GM12878 (cell line): Measurements from ENCODE around the gene CRYGS. TPM values are rescaled to one million over a fixed set of nuclear protein-coding genes. Genes with fewer than 3 reads are reported as not detected.

Experiments used
- BCL3 ChIP-seq: IDR thresholded peaks from 2 replicates; pipeline ENCODE4 v1.6.1; 2011; ENCODE audit warnings: borderline replicate concordance, low read depth, mild to moderate bottlenecking, moderate library complexity, low read length; ENCODE audit not compliant: insufficient read depth, poor library complexity, severe bottlenecking
- CBX5 ChIP-seq: sonication (generic); IDR thresholded peaks from 2 replicates; pipeline ENCODE4 v1.6.1; 2016; ENCODE audit warnings: low read depth, moderate library complexity, mild to moderate bottlenecking, inconsistent platforms
- CTCF ChIP-seq, 3 experiments: IDR thresholded peaks in 2 of 3; conservative IDR thresholded peaks in 1 of 3; 2 replicates each; pipeline ENCODE4 v1.5.1; 2011; ENCODE audit warnings: low read depth in 3 of 3, low read length in 3 of 3, mild to moderate bottlenecking in 3 of 3, control low read depth in 2 of 3, moderate library complexity in 2 of 3, inconsistent platforms in 1 of 3, mixed read lengths in 1 of 3; ENCODE audit not compliant: control insufficient read depth in 2 of 3, insufficient read depth in 1 of 3; ENCODE audit errors: extremely low read depth in 1 of 3
- ELK1 ChIP-seq: IDR thresholded peaks from 2 replicates; pipeline ENCODE4 v1.6.1; 2012; ENCODE audit warnings: low read depth, low read length, improper control_type of control experiment
- GATAD2B ChIP-seq: fragments of 450-650 bp; conservative IDR thresholded peaks from 2 replicates; pipeline ENCODE4 v1.6.1; 2017; ENCODE audit warnings: low read depth, mild to moderate bottlenecking, moderate library complexity
- JUND ChIP-seq: IDR thresholded peaks from 2 replicates; pipeline ENCODE4 v1.6.1; 2012; ENCODE audit warnings: low read depth, mild to moderate bottlenecking, low read length, improper control_type of control experiment, moderate library complexity
- MTA2 ChIP-seq: fragments of 450-650 bp; IDR thresholded peaks from 2 replicates; pipeline ENCODE4 v1.6.1; 2016; ENCODE audit warnings: low read depth, mild to moderate bottlenecking, moderate library complexity
- MTA3 ChIP-seq: IDR thresholded peaks from 2 replicates; pipeline ENCODE4 v1.6.1; 2012; ENCODE audit warnings: low read length, inconsistent platforms, borderline replicate concordance
- NFIC ChIP-seq: IDR thresholded peaks from 2 replicates; pipeline ENCODE4 v1.6.1; 2012; ENCODE audit warnings: low read depth, mild to moderate bottlenecking, inconsistent platforms, low read length, moderate library complexity
- NR2C2 ChIP-seq: IDR thresholded peaks from 2 replicates; pipeline ENCODE4 v1.6.1; 2011; ENCODE audit warnings: borderline replicate concordance, low read depth; ENCODE audit not compliant: control insufficient read depth, insufficient read length
- PML ChIP-seq: IDR thresholded peaks from 2 replicates; pipeline ENCODE4 v1.6.1; 2012; ENCODE audit warnings: low read length, inconsistent platforms
- POLR2AphosphoS5 ChIP-seq: IDR thresholded peaks from 2 replicates; pipeline ENCODE4 v1.6.1; 2011; ENCODE audit warnings: mild to moderate bottlenecking, low read length, inconsistent platforms
- RAD51 ChIP-seq: fragments of 450-650 bp; IDR thresholded peaks from 2 replicates; pipeline ENCODE4 v1.6.1; 2016; ENCODE audit warnings: moderate library complexity, mild to moderate bottlenecking, inconsistent platforms
- RBBP5 ChIP-seq: fragments of 200-600 bp; sonication (generic); conservative IDR thresholded peaks from 2 replicates; pipeline ENCODE4 v1.6.1; 2016
- STAT3 ChIP-seq: IDR thresholded peaks from 2 replicates; pipeline ENCODE4 v1.6.1; 2011; ENCODE audit warnings: low read depth, low read length, improper control_type of control experiment
- WRNIP1 ChIP-seq: IDR thresholded peaks from 2 replicates; pipeline ENCODE4 v1.6.1; 2011; ENCODE audit warnings: low read depth, low read length, improper control_type of control experiment, borderline replicate concordance
- ZBED1 ChIP-seq: IDR thresholded peaks from 2 replicates; pipeline ENCODE4 v1.6.1; 2016; ENCODE audit warnings: borderline replicate concordance
- ZNF207 ChIP-seq: fragments of 450-650 bp; IDR thresholded peaks from 2 replicates; pipeline ENCODE4 v1.6.1; 2014; ENCODE audit warnings: antibody characterized with exemption, mild to moderate bottlenecking, borderline replicate concordance
- ZNF622 ChIP-seq: fragments of 450-650 bp; IDR thresholded peaks from 2 replicates; pipeline ENCODE4 v1.6.1; 2017; ENCODE audit warnings: mild to moderate bottlenecking, inconsistent platforms
- ZSCAN29 ChIP-seq: fragments of 450-650 bp; IDR thresholded peaks from 2 replicates; pipeline ENCODE4 v1.6.1; 2017; ENCODE audit warnings: mild to moderate bottlenecking, moderate library complexity
- polyA plus RNA-seq, 11 experiments: library from polyadenylated mRNA; depleted of rRNA in 4 of 11; unstranded in 6 of 11; stranded (reverse) in 5 of 11; fragments of >200 nt; fragmentation: Nextera tagmentation in 4 of 11; fragmentation: Illumina TruSeq in 1 of 11; extraction: Ambion mirVana in 4 of 11; extraction: Trizol in 1 of 11; gene quantifications; 1 replicate in 1 of 11; 2 replicates in 10 of 11; pipeline versions ENCODE4 v1.2.1 to v1.2.3, GENCODE V29; 2011 to 2016; ENCODE audit warnings: inconsistent platforms in 2 of 11, missing spikeins in 2 of 11, low read depth in 1 of 11
- total RNA-seq, 4 experiments: library from RNA; depleted of rRNA in 3 of 4; stranded (reverse); fragments of >200 nt in 3 of 4; fragmentation: Illumina TruSeq in 1 of 4; extraction: Trizol in 1 of 4; gene quantifications; 2 replicates each; pipeline versions ENCODE4 v1.2.1 to v1.2.3, GENCODE V29; 2013 to 2021
- TF ChIP-seq, protein P1 (sequence below): fragments of 450-650 bp; formaldehyde crosslinking; IDR thresholded peaks from 2 replicates; pipeline ENCODE4 v1.5.0; 2022; ENCODE audit warnings: mild to moderate bottlenecking, missing genetic modification characterization

Gene CRYGS
- total and polyA plus RNA-seq, 10 of the 15 experiments (the other 5 are each of a cell fraction or from before 2014, with no cell fraction given) = 1.1 to 6.0 (median 2.5) TPM

- TF ChIP-seq ZSCAN29 (no peak), WRNIP1 (no peak), GATAD2B (peak; percentile 65; the same call in 1 of the 2 replicates), MTA3 (no peak), ELK1 (no peak; the same call in 1 of the 2 replicates), MTA2 (no peak), ZNF207 (no peak), CBX5 (no peak), JUND (no peak), PML (peak; percentile 91), RAD51 (peak; percentile 50; the same call in 1 of the 2 replicates), POLR2AphosphoS5 (peak; percentile 99), BCL3 (no peak), RBBP5 (no peak), NFIC (no peak), ZNF622 (no peak), ZBED1 (no peak; the same call in 1 of the 2 replicates), NR2C2 (no peak), STAT3 (0 out of 2 replicates have a peak, but pooled peaks have one; percentile 43), CTCF (IDR thresholded peaks at IDR 0.05 in 2 of 3, conservative IDR thresholded peaks at IDR 0.05 in 1 of 3; ENCODE audit: control insufficient read depth in 2 of 3, extremely low read depth in 1 of 3, insufficient read depth in 1 of 3, low read depth in 3 of 3, low read length in 3 of 3) (no peak)
- TF ChIP-seq, protein P1, sequence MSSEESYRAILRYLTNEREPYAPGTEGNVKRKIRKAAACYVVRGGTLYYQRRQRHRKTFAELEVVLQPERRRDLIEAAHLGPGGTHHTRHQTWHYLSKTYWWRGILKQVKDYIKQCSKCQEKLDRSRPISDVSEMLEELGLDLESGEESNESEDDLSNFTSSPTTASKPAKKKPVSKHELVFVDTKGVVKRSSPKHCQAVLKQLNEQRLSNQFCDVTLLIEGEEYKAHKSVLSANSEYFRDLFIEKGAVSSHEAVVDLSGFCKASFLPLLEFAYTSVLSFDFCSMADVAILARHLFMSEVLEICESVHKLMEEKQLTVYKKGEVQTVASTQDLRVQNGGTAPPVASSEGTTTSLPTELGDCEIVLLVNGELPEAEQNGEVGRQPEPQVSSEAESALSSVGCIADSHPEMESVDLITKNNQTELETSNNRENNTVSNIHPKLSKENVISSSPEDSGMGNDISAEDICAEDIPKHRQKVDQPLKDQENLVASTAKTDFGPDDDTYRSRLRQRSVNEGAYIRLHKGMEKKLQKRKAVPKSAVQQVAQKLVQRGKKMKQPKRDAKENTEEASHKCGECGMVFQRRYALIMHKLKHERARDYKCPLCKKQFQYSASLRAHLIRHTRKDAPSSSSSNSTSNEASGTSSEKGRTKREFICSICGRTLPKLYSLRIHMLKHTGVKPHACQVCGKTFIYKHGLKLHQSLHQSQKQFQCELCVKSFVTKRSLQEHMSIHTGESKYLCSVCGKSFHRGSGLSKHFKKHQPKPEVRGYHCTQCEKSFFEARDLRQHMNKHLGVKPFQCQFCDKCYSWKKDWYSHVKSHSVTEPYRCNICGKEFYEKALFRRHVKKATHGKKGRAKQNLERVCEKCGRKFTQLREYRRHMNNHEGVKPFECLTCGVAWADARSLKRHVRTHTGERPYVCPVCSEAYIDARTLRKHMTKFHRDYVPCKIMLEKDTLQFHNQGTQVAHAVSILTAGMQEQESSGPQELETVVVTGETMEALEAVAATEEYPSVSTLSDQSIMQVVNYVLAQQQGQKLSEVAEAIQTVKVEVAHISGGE (CRISPR knock-in tag) = no peak
Measured at GRCh38 chr3:186570096-186570940, 26.1 kb upstream of the CRYGS start, which contains the start of gene DNAJB11 (continued).
